ENCODE data around the gene CTNND1.
"Not testable (repeated sequence)": the region's sequence is repeated elsewhere in the genome, so short reads cannot be mapped to it uniquely, and the experiment has no call there.

CTNND1 gene

GRCh38 chr11:57761301-57762234, at the start of gene CTNND1:
Gene CTNND1 (plus strand): TSS chr11:57761802. CDS start chr11:57791479, 29,677 bp downstream.
- peak; percentile 99 for DNase-seq (ENCODE audit: low read depth in 2 of 2)
- H3K4me3 ChIP-seq (replicated peaks in 1 of 2; ENCODE audit: low read depth in 2 of 2, low read length in 2 of 2): peak within 1 kb of the TSS; percentile 65 to 75
- peak; percentile 2 for TF ChIP-seq CTCF (IDR thresholded peaks at IDR 0.05; ENCODE audit: low read depth, low read length)

GRCh38 chr11:57712256-57713150, 49.1 kb upstream of the CTNND1 start, which contains the start of gene TMX2:
Gene TMX2 (plus strand): TSS chr11:57712593. CDS start chr11:57712619, 26 bp downstream.
- peak; percentile 99 to 100 for DNase-seq (ENCODE audit: low read depth in 2 of 2)
- peak within 1 kb of the TSS; percentile 95 to 98 for H3K4me3 ChIP-seq (replicated peaks in 1 of 2; ENCODE audit: low read depth in 2 of 2, low read length in 2 of 2)
- TF ChIP-seq CTCF (IDR thresholded peaks at IDR 0.05; ENCODE audit: low read depth, low read length): no peak

GRCh38 chr11:57713835-57714234, 47.8 kb upstream of the CTNND1 start:
- peak overlapping the region; percentile 95 to 98 for H3K4me3 ChIP-seq (replicated peaks in 1 of 2; ENCODE audit: low read depth in 2 of 2, low read length in 2 of 2)
- TF ChIP-seq CTCF (IDR thresholded peaks at IDR 0.05; ENCODE audit: low read depth, low read length): no peak

GRCh38 chr11:57716726-57717125, 44.9 kb upstream of the CTNND1 start:
- DNase-seq (ENCODE audit: low read depth in 2 of 2): not testable (repeated sequence)

More at GRCh38 chr11:57713835-57714234, 47.8 kb upstream of the CTNND1 start:
- DNase-seq (ENCODE audit: low read depth in 2 of 2): no peak

GRCh38 chr11:57727185-57727584, 34.4 kb upstream of the CTNND1 start:
- H3K4me3 ChIP-seq (replicated peaks in 1 of 2; ENCODE audit: low read depth in 2 of 2, low read length in 2 of 2): no peak overlapping the region
- no peak for TF ChIP-seq CTCF (IDR thresholded peaks at IDR 0.05; ENCODE audit: low read depth, low read length)
- no peak for DNase-seq (ENCODE audit: low read depth in 2 of 2)

More at GRCh38 chr11:57716726-57717125, 44.9 kb upstream of the CTNND1 start:
- not testable (repeated sequence) for H3K4me3 ChIP-seq (replicated peaks in 1 of 2; ENCODE audit: low read depth in 2 of 2, low read length in 2 of 2)

- DNase-seq (ENCODE audit: low read depth in 2 of 2): no peak
- H3K4me3 ChIP-seq (replicated peaks in 1 of 2; ENCODE audit: low read depth in 2 of 2, low read length in 2 of 2): no peak overlapping the region
- TF ChIP-seq CTCF (IDR thresholded peaks at IDR 0.05; ENCODE audit: low read depth, low read length): no peak
Measured at GRCh38 chr11:57728829-57729228, 32.8 kb upstream of the CTNND1 start.

All from cardiac fibroblast (primary cell).